ENCODE results near the gene EPHA6. TPM values are rescaled to one million over a fixed set of nuclear protein-coding genes. Genes with fewer than 3 reads are reported as not detected.
A peak's percentile ranks its signal among the peaks of the same experiment; 100 is the strongest.

The EPHA6 gene
- total RNA-seq, 4 donors from 2014 or later, result 0.60 to 3.8 (median 3.0) TPM

DNA sequence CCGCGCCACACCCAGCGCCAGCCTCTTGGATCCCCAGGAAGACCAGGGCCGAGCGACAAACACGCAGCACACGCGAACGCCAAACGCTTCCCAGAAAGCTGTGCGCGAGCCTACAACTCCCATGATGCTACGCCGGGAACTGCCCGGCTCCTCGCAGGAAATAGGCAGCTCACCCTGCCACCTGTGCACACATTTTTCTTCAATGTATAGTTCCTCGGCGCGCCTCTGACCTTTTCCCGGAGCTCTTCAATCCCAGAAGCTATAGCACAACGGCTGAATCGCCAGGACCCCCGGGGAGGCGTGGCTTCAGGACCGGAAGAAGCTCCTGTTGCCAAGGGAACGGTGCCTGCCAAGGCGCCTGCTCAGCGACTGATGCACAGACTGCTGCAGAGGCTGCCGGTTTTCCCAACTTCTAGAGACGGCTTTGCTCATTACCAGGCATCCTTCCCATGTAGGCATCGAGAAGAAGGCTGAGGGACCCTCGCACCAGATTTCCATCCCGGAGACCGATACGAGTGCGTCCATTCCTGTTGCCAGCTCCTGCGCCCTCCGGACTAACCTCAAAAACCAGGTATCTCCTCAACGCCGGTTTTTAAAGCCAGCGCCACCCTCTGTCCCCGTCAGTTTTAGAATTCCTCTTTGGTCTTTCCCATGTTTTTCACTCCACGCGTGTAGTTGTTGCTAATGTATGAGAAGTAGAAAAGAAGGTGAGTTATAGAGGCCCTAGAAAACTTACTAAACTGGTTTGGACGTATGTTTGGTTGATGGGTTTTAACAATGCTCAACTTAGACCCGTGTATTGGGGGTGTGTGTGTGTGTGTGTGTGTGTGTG is 950.2 kb downstream of the EPHA6 start, which contains the start of gene ARL6:
TSS of gene ARL6 (plus strand) at position 352 of the 832 bp plus-strand sequence. CDS start 3,350 bp downstream, outside the sequence.
- intact Hi-C loops (cut with DNase I; ENCODE audit: low total_unique reads), result no loop called here
- in situ Hi-C loops (cut with MboI; ENCODE audit: low pct_ligation_motif_present in 1 of 4, low pct_unique_long_range_greater_than_20kb in 1 of 4, low sequenced_read_pairs in 3 of 4), result no loop called here
- peak; percentile 83 for DNase-seq
- Histone ChIP-seq H3K36me3 (peaks cover 0 to 4% (median 0%) of the 10 kb centered on the region in 4 donors), H3K27ac (peak within 1 kb of the TSS; percentile 75 to 88 (median 82)), H3K9me3 (no peaks in the 10 kb centered on the region), H3K4me3 (peak within 1 kb of the TSS; percentile 73 to 88 (median 82)), H3K4me1 (peaks cover 2 to 20% (median 11%) of the 10 kb centered on the region in 4 donors), H3K27me3 (no peaks in the 10 kb centered on the region)
- TF ChIP-seq POLR2AphosphoS5 (IDR thresholded peaks at IDR 0.05) (peak in 2 of 3 donors; percentile 30 to 33), POLR2A (IDR thresholded peaks at IDR 0.05) (no peak)
- WGBS, 2 donors (ENCODE audit: low coverage in 1 of 2), result 0% methylated on average over 2 to 45 of the region's 46 CpGs

DNA sequence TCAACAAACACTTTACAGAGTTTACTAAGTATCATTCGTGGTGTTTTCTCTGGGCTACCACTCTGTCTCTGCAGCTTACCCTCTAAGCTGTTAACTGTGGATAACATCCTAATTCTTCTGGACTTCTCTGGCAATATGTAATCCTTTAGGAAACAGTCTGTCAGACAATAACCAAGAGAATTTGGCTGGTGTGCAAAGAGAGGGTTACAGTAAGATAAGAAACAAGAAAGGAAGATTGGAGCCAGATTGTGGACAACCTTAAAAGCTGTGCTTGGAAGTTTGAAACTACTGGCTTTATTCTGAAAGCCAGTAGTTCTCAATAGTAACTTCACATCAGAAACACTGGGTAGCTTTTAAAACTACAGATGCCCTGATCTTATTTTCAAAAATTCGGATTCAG is 950.9 kb downstream of the EPHA6 start:
- Histone ChIP-seq H3K36me3 (peaks cover 0 to 5% (median 0%) of the 10 kb centered on the region in 4 donors), H3K27me3 (no peaks in the 10 kb centered on the region), H3K4me1 (peaks cover 2 to 20% (median 11%) of the 10 kb centered on the region in 4 donors), H3K27ac (no peak overlapping the region), H3K4me3 (peak overlapping the region in 2 of 4 donors; percentile 73 to 88), H3K9me3 (no peaks in the 10 kb centered on the region)
- in situ Hi-C loops (cut with MboI; ENCODE audit: low pct_ligation_motif_present in 1 of 4, low pct_unique_long_range_greater_than_20kb in 1 of 4, low sequenced_read_pairs in 3 of 4), result no loop called here
- 17 to 23% methylated on average over 2 of the region's 2 CpGs for WGBS, 2 donors (ENCODE audit: low coverage in 1 of 2)
- intact Hi-C loops (cut with DNase I; ENCODE audit: low total_unique reads), result no loop called here
- TF ChIP-seq, protein P1, sequence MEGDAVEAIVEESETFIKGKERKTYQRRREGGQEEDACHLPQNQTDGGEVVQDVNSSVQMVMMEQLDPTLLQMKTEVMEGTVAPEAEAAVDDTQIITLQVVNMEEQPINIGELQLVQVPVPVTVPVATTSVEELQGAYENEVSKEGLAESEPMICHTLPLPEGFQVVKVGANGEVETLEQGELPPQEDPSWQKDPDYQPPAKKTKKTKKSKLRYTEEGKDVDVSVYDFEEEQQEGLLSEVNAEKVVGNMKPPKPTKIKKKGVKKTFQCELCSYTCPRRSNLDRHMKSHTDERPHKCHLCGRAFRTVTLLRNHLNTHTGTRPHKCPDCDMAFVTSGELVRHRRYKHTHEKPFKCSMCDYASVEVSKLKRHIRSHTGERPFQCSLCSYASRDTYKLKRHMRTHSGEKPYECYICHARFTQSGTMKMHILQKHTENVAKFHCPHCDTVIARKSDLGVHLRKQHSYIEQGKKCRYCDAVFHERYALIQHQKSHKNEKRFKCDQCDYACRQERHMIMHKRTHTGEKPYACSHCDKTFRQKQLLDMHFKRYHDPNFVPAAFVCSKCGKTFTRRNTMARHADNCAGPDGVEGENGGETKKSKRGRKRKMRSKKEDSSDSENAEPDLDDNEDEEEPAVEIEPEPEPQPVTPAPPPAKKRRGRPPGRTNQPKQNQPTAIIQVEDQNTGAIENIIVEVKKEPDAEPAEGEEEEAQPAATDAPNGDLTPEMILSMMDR (IDR thresholded peaks at IDR 0.05), result no peak
- no peak for TF ChIP-seq POLR2A (IDR thresholded peaks at IDR 0.05)
- no peak for TF ChIP-seq EP300 (IDR thresholded peaks at IDR 0.05; ENCODE audit: low read depth)
- TF ChIP-seq POLR2AphosphoS5 (IDR thresholded peaks at IDR 0.05), result no peak
- DNase-seq, result no peak

DNA sequence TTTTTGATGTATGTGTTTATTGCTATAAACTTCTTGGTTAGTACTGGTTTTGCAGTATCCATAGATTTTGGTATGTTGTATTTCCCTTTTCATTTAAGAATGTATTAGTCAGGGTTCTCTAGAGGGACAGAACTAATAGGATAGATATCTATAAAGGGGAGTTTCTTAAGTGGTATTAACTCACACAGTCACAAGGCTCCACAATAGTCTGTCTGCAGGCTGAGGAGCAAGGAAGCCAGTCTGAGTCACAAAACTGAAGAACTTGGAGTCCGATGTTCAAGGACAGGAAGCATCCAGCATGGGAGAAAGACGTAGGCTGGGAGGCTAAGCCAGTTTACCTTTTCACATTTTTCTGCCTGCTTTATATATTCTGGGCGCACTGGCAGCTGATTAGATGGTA is 958.5 kb downstream of the EPHA6 start:
- intact Hi-C loops (cut with DNase I; ENCODE audit: low total_unique reads), result no loop called here
- DNase-seq, result no peak
- Histone ChIP-seq H3K4me1 (no peaks in the 10 kb centered on the region), H3K36me3 (peaks cover 0 to 5% (median 0%) of the 10 kb centered on the region in 4 donors), H3K9me3 (no peaks in the 10 kb centered on the region), H3K27me3 (no peaks in the 10 kb centered on the region), H3K27ac (no peak overlapping the region), H3K4me3 (no peak overlapping the region)
- whole genome bisulfite sequencing, 2 donors (ENCODE audit: low coverage in 1 of 2), result 90 to 91% methylated on average over 2 to 3 of the region's 3 CpGs
- TF ChIP-seq POLR2AphosphoS5 (IDR thresholded peaks at IDR 0.05) (no peak), EP300 (IDR thresholded peaks at IDR 0.05; ENCODE audit: low read depth) (no peak), POLR2A (IDR thresholded peaks at IDR 0.05) (no peak)
- TF ChIP-seq, protein P1 (IDR thresholded peaks at IDR 0.05), result no peak
- in situ Hi-C loops (cut with MboI; ENCODE audit: low pct_ligation_motif_present in 1 of 4, low pct_unique_long_range_greater_than_20kb in 1 of 4, low sequenced_read_pairs in 3 of 4), result no loop called here

DNA sequence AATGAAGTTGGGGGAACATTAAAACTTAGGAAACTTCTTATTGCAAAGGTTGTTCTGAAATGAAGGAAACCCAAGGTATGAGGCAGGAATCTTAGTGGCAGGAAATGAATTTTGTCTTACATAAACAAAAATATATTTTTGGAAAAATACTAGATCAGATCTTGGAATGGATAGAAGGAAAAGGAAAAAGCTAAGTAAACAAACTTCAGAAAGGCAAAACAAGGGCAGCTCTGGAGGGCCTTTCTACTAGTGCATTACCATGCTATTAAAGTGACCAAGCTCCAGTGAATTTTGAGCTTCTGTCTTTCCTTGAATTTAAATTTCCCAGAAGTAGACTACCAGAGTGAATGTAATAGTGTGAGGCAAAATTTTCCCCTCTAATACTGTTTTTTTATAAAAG is 963.8 kb downstream of the EPHA6 start:
- Histone ChIP-seq H3K9me3 (no peaks in the 10 kb centered on the region), H3K4me3 (no peak overlapping the region), H3K27me3 (no peaks in the 10 kb centered on the region), H3K27ac (peak overlapping the region in 1 of 4 donors; percentile 18), H3K4me1 (peaks cover 0 to 4% (median 0%) of the 10 kb centered on the region in 4 donors), H3K36me3 (no peaks in the 10 kb centered on the region)
- in situ Hi-C loops (cut with MboI; ENCODE audit: low pct_ligation_motif_present in 1 of 4, low pct_unique_long_range_greater_than_20kb in 1 of 4, low sequenced_read_pairs in 3 of 4) (loop anchor here in 2 of 4 donors (25.0 kb wide), 1 partner anchor 559 kb away; no protein-coding TSS in a partner anchor), intact Hi-C loops (cut with DNase I; ENCODE audit: low total_unique reads) (no loop called here)
- TF ChIP-seq EP300 (IDR thresholded peaks at IDR 0.05; ENCODE audit: low read depth) (no peak), POLR2A (IDR thresholded peaks at IDR 0.05) (no peak)
- TF ChIP-seq, protein P1 (IDR thresholded peaks at IDR 0.05), result no peak
- no peak for DNase-seq

Measured in transverse colon (tissue), 4 donors.